BLaER1 (cell line): ENCODE measurements around the gene PCBD2.

Experiments
- H3K27ac ChIP-seq: shearing (Covaris generic); formaldehyde crosslinking; 2 replicates; pipeline ENCODE4 v1.8.1; 2022
- H3K27me3 ChIP-seq: shearing (Covaris generic); formaldehyde crosslinking; 2 replicates; pipeline ENCODE4 v1.8.1; 2022
- H3K36me3 ChIP-seq: shearing (Covaris generic); formaldehyde crosslinking; 2 replicates; pipeline ENCODE4 v1.8.1; 2022
- H3K4me1 ChIP-seq: shearing (Covaris generic); formaldehyde crosslinking; 2 replicates; pipeline ENCODE4 v1.8.1; 2022
- H3K4me2 ChIP-seq: shearing (Covaris generic); formaldehyde crosslinking; 2 replicates; pipeline ENCODE4 v1.8.1; 2022
- H3K4me3 ChIP-seq: shearing (Covaris generic); formaldehyde crosslinking; 2 replicates; pipeline ENCODE4 v1.8.1; 2022
- H3K9ac ChIP-seq: shearing (Covaris generic); formaldehyde crosslinking; 2 replicates; pipeline ENCODE4 v1.8.1; 2022
- H3K9me3 ChIP-seq: shearing (Covaris generic); formaldehyde crosslinking; 2 replicates; pipeline ENCODE4 v1.8.1; 2022
- H4K20me1 ChIP-seq: shearing (Covaris generic); formaldehyde crosslinking; 2 replicates; pipeline ENCODE4 v1.8.1; 2022
- Cebpa-rat ChIP-seq: shearing (Covaris generic); IDR thresholded peaks from 2 replicates; pipeline ENCODE4 v1.8.1; 2022

PCBD2 gene

DNA sequence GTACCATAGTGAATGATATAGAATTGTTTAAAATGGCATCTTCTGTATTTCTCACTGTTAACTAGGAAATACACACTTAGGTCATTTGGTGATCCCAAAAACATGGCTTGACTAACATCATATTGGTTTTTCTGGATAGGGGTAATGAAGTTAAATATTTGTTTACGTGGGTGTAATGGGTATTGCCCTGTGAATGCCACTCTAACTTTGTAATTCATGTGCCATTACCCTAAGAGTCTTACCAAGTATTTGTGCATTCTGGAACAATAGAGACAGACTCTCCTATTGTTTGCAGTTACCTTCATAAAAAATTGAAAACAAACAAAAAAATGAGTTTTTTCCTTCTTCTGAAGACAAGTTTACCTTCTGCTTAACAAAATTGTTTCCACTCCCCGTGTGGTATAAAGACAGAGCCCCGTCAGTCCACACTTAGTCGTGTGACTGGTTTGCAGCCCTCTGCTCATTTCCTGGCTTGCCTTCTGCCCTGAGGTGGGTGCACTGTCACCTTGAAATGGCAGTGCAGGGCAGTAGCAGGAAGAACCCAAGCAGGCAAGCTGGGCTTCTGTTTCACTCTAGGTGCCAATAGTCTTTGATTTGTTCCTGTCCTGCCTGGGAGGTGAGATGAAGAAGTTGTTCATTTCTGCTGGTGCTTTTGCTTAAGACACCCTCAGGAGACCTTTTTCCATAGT lies 53.1 kb downstream of the PCBD2 start:
- Histone ChIP-seq H3K27me3 (no peaks in the 10 kb centered on the region), H3K36me3 (peaks cover 64% of the 10 kb centered on the region), H3K9me3 (peaks cover 25% of the 10 kb centered on the region), H3K27ac (no peak overlapping the region), H3K4me3 (no peak overlapping the region), H3K9ac (no peak overlapping the region), H3K4me1 (no peaks in the 10 kb centered on the region), H3K4me2 (no peak overlapping the region), H4K20me1 (no peaks in the 10 kb centered on the region)
- no peak for TF ChIP-seq Cebpa-rat

- no peak for TF ChIP-seq Cebpa-rat
- Histone ChIP-seq H3K36me3 (peaks cover 65% of the 10 kb centered on the region), H3K27ac (no peak overlapping the region), H3K4me1 (peaks cover under 1% of the 10 kb centered on the region), H3K27me3 (no peaks in the 10 kb centered on the region), H3K9ac (no peak overlapping the region), H3K4me2 (no peak overlapping the region), H4K20me1 (no peaks in the 10 kb centered on the region), H3K9me3 (peaks cover 20% of the 10 kb centered on the region), H3K4me3 (no peak overlapping the region)
Observed at GRCh38 chr5:134958755-134959154, 53.8 kb downstream of the PCBD2 start.

DNA sequence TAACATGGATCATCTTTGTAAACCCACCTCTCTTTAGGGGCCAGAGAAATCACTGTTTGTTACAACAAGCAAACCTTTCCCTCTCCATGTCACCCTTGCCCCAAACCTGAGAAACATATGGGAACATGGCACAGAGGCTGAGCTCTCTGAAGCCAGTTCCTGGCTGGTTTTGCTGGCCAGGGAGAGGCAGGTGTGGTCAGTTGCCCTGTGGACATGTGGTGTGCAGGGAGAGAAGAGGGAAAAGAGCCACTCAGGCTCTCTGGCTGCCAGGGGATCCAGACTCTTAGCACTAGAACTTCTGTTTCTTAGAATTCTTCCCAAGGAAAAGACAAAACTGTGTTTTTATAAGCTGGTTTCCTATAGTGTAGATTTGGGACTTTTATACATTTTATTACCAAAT lies 58.2 kb downstream of the PCBD2 start:
- Histone ChIP-seq H3K36me3 (peaks cover 48% of the 10 kb centered on the region), H3K4me1 (peaks cover 22% of the 10 kb centered on the region), H3K27ac (no peak overlapping the region), H3K9me3 (no peaks in the 10 kb centered on the region), H4K20me1 (no peaks in the 10 kb centered on the region), H3K4me2 (no peak overlapping the region), H3K9ac (no peak overlapping the region), H3K4me3 (no peak overlapping the region), H3K27me3 (no peaks in the 10 kb centered on the region)
- no peak for TF ChIP-seq Cebpa-rat

- no peaks in the 10 kb centered on the region for H3K27me3 ChIP-seq
- no peak overlapping the region for H3K4me3 ChIP-seq
- no peaks in the 10 kb centered on the region for H3K9me3 ChIP-seq
- peaks cover 22% of the 10 kb centered on the region for H3K4me1 ChIP-seq
- H3K9ac ChIP-seq: no peak overlapping the region
- H4K20me1 ChIP-seq: no peaks in the 10 kb centered on the region
- peaks cover 41% of the 10 kb centered on the region for H3K36me3 ChIP-seq
- no peak overlapping the region for H3K27ac ChIP-seq
- TF ChIP-seq Cebpa-rat: no peak
- peak overlapping the region; percentile 42 for H3K4me2 ChIP-seq
Observed at GRCh38 chr5:134964359-134965270, 59.7 kb downstream of the PCBD2 start.

GRCh38 chr5:134965271-134965825 lies 60.4 kb downstream of the PCBD2 start:
- no peaks in the 10 kb centered on the region for H3K27me3 ChIP-seq
- H3K9me3 ChIP-seq: no peaks in the 10 kb centered on the region
- peak overlapping the region; percentile 42; the same call in 1 of the 2 replicates for H3K4me2 ChIP-seq
- no peaks in the 10 kb centered on the region for H4K20me1 ChIP-seq
- H3K9ac ChIP-seq: no peak overlapping the region; the same call in 1 of the 2 replicates
- H3K4me1 ChIP-seq: peaks cover 22% of the 10 kb centered on the region
- H3K4me3 ChIP-seq: no peak overlapping the region
- H3K36me3 ChIP-seq: peaks cover 47% of the 10 kb centered on the region
- no peak overlapping the region for H3K27ac ChIP-seq
- TF ChIP-seq Cebpa-rat: no peak

- Histone ChIP-seq H3K4me3 (no peak within 1 kb of the TSS), H3K27ac (no peak within 1 kb of the TSS), H3K9me3 (no peaks in the 10 kb centered on the region), H3K9ac (no peak within 1 kb of the TSS), H3K36me3 (peaks cover 29% of the 10 kb centered on the region), H3K27me3 (no peaks in the 10 kb centered on the region), H3K4me2 (no peak within 1 kb of the TSS), H4K20me1 (no peaks in the 10 kb centered on the region), H3K4me1 (peaks cover 22% of the 10 kb centered on the region)
- TF ChIP-seq Cebpa-rat: no peak
Observed at GRCh38 chr5:134967607-134968006, 62.7 kb downstream of the PCBD2 start, which contains the start of gene CATSPER3. CATSPER3 (plus strand) TSS chr5:134967907; CDS start chr5:134967992, 85 bp downstream.

- H3K9ac ChIP-seq: no peak overlapping the region
- no peaks in the 10 kb centered on the region for H3K27me3 ChIP-seq
- H3K36me3 ChIP-seq: peaks cover 25% of the 10 kb centered on the region
- H3K4me3 ChIP-seq: no peak overlapping the region
- H3K27ac ChIP-seq: no peak overlapping the region
- H3K4me1 ChIP-seq: peaks cover 22% of the 10 kb centered on the region
- H4K20me1 ChIP-seq: no peaks in the 10 kb centered on the region
- no peak overlapping the region for H3K4me2 ChIP-seq
- no peaks in the 10 kb centered on the region for H3K9me3 ChIP-seq
- TF ChIP-seq Cebpa-rat: no peak
Observed at GRCh38 chr5:134968055-134968454, 63.1 kb downstream of the PCBD2 start.

- no peaks in the 10 kb centered on the region for H3K27me3 ChIP-seq
- H3K4me3 ChIP-seq: no peak overlapping the region
- no peak for TF ChIP-seq Cebpa-rat
- H3K9ac ChIP-seq: no peak overlapping the region
- peaks cover 17% of the 10 kb centered on the region for H3K4me1 ChIP-seq
- H3K4me2 ChIP-seq: no peak overlapping the region
- no peak overlapping the region for H3K27ac ChIP-seq
- H3K36me3 ChIP-seq: peaks cover 23% of the 10 kb centered on the region
- H4K20me1 ChIP-seq: no peaks in the 10 kb centered on the region
- no peaks in the 10 kb centered on the region for H3K9me3 ChIP-seq
Observed at GRCh38 chr5:134969166-134969565, 64.2 kb downstream of the PCBD2 start.

DNA sequence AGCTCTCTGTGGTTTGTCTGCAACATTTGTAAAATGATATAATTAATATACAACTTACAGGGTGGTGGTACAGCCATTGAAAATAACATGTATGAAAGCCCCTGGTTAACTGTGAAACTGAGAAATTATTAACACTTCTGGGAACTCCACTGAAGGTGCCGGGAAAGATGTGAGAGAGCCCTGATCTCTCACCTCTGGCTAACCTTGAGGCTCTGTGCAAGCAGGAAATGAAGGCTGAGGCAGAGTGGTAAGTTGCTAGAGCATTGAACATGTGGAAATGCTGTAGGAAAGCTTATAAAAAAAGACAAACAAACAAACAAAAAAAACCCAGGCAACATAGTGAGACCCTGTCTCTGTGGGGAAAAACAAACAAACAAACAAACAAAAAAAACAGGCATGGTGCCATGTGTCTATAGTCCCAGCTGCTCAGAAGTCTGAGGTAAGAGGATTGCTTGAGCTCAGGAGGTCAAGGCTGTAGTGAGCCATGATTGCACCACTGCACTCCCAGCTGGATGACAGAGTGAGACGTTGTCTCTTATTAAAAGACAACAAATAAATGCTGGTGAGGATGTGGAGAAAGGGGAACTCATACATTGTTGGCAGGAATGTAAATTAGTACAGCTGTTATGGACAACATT lies 70.3 kb downstream of the PCBD2 start:
- peaks cover 34% of the 10 kb centered on the region for H3K9me3 ChIP-seq
- H3K27ac ChIP-seq: no peak overlapping the region
- no peaks in the 10 kb centered on the region for H3K27me3 ChIP-seq
- no peak overlapping the region for H3K4me2 ChIP-seq
- H4K20me1 ChIP-seq: no peaks in the 10 kb centered on the region
- peaks cover 26% of the 10 kb centered on the region for H3K36me3 ChIP-seq
- H3K9ac ChIP-seq: no peak overlapping the region
- no peaks in the 10 kb centered on the region for H3K4me1 ChIP-seq
- no peak for TF ChIP-seq Cebpa-rat
- no peak overlapping the region for H3K4me3 ChIP-seq
